HCT116 (cell line): ENCODE results near the gene ZNF804B.

Experiments used
- POLR2A ChIP-seq: IDR thresholded peaks from 2 replicates; pipeline ENCODE4 v1.7.0; 2011; ENCODE audit warnings: borderline replicate concordance; ENCODE audit not compliant: insufficient read depth, insufficient read length; ENCODE audit errors: extremely low read depth
- ZBTB33 ChIP-seq: IDR thresholded peaks from 2 replicates; pipeline ENCODE4 v1.6.1; 2011; ENCODE audit warnings: mild to moderate bottlenecking, low read length, moderate library complexity; ENCODE audit not compliant: insufficient replicate concordance; ENCODE audit errors: extremely low read depth
- TF ChIP-seq, protein P1 (sequence below), 3 experiments: fragments of 200-600 bp in 1 of 3; sonication (generic) in 1 of 3; IDR thresholded peaks in 2 of 3; conservative IDR thresholded peaks in 1 of 3; 2 replicates each; pipeline ENCODE4 v1.5.1; 2012 to 2017; ENCODE audit warnings: low read depth in 2 of 3, low read length in 2 of 3, antibody characterized with exemption in 1 of 3, borderline replicate concordance in 1 of 3, control low read depth in 1 of 3, mild to moderate bottlenecking in 1 of 3, mixed read lengths in 1 of 3, mixed run types in 1 of 3, moderate library complexity in 1 of 3; ENCODE audit not compliant: insufficient read depth in 1 of 3

DNA sequence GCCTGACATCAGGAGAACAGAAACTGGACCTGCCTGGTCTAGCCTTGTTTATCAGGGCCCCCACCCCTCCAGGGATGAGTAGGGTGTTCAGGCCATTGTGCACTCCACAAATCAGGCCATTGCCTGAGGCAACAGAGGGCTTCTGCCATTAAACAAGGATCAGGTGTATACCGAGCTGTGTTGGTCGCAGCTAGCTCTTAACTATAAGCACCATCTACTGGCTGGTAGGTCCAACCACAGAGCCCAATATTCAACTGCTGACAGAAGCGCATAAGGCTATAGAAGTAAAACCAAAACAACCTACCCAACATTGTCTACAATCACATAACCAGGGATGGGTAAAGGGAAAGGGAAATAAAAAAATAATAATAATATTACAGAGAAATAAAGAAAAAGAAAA lies 487.7 kb downstream of the ZNF804B start:
- TF ChIP-seq POLR2A (no peak), ZBTB33 (no peak)
- TF ChIP-seq, protein P1, sequence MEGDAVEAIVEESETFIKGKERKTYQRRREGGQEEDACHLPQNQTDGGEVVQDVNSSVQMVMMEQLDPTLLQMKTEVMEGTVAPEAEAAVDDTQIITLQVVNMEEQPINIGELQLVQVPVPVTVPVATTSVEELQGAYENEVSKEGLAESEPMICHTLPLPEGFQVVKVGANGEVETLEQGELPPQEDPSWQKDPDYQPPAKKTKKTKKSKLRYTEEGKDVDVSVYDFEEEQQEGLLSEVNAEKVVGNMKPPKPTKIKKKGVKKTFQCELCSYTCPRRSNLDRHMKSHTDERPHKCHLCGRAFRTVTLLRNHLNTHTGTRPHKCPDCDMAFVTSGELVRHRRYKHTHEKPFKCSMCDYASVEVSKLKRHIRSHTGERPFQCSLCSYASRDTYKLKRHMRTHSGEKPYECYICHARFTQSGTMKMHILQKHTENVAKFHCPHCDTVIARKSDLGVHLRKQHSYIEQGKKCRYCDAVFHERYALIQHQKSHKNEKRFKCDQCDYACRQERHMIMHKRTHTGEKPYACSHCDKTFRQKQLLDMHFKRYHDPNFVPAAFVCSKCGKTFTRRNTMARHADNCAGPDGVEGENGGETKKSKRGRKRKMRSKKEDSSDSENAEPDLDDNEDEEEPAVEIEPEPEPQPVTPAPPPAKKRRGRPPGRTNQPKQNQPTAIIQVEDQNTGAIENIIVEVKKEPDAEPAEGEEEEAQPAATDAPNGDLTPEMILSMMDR (IDR thresholded peaks at IDR 0.05 in 2 of 3, conservative IDR thresholded peaks at IDR 0.05 in 1 of 3; ENCODE audit: borderline replicate concordance in 1 of 3, insufficient read depth in 1 of 3, low read depth in 2 of 3, low read length in 2 of 3): no peak
